DND-41 (cell line): ENCODE results near the gene HS3ST5.
"Not testable (repeated sequence)": the region's sequence is repeated elsewhere in the genome, so short reads cannot be mapped to it uniquely, and the experiment has no call there.

Source experiments
- EZH2 ChIP-seq: IDR thresholded peaks from 3 replicates; pipeline ENCODE4 v1.6.1; 2012; ENCODE audit warnings: borderline replicate concordance, low read depth, mild to moderate bottlenecking, moderate library complexity, low read length, inconsistent platforms; ENCODE audit not compliant: severe bottlenecking
- TF ChIP-seq, protein P1 (sequence below): IDR thresholded peaks from 2 replicates; pipeline ENCODE4 v1.5.1; 2012; ENCODE audit warnings: borderline replicate concordance, low read length, moderate library complexity, mild to moderate bottlenecking; ENCODE audit not compliant: poor library complexity, severe bottlenecking; ENCODE audit errors: extremely low read depth

DNA sequence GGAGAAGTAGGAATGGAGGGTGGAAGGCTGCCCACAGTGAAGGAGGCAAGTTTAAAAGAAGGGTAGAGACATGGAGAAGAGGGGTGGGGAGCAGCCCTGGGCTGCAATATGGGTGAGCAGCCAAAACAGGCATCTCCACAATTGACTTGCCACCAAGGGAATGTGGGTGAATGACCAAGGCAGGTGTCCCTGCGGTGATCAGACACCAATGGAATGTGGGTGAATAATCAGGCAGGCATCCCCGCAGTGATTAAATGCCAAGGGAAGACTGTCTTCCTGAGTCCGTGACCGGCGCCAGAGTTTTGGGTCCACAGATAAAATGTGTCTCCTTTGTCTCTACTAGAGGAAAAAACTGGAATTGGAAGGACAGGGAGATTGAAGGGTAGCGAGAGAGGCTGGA is 325.7 kb downstream of the HS3ST5 start:
- TF ChIP-seq, protein P1, sequence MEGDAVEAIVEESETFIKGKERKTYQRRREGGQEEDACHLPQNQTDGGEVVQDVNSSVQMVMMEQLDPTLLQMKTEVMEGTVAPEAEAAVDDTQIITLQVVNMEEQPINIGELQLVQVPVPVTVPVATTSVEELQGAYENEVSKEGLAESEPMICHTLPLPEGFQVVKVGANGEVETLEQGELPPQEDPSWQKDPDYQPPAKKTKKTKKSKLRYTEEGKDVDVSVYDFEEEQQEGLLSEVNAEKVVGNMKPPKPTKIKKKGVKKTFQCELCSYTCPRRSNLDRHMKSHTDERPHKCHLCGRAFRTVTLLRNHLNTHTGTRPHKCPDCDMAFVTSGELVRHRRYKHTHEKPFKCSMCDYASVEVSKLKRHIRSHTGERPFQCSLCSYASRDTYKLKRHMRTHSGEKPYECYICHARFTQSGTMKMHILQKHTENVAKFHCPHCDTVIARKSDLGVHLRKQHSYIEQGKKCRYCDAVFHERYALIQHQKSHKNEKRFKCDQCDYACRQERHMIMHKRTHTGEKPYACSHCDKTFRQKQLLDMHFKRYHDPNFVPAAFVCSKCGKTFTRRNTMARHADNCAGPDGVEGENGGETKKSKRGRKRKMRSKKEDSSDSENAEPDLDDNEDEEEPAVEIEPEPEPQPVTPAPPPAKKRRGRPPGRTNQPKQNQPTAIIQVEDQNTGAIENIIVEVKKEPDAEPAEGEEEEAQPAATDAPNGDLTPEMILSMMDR: not testable (repeated sequence)
- TF ChIP-seq EZH2: not testable (repeated sequence)
